NCI-H1105 (cell line): ENCODE data around the gene MS4A14.
A peak's percentile ranks its signal among the peaks of the same experiment; 100 is the strongest.
"Not testable (repeated sequence)": the region's sequence is repeated elsewhere in the genome, so short reads cannot be mapped to it uniquely, and the experiment has no call there.

Source experiments
- DNase-seq: peaks from one replicate; lab custom pipeline; 2025; lab: John Stamatoyannopoulos, UW

The MS4A14 gene, protein sequence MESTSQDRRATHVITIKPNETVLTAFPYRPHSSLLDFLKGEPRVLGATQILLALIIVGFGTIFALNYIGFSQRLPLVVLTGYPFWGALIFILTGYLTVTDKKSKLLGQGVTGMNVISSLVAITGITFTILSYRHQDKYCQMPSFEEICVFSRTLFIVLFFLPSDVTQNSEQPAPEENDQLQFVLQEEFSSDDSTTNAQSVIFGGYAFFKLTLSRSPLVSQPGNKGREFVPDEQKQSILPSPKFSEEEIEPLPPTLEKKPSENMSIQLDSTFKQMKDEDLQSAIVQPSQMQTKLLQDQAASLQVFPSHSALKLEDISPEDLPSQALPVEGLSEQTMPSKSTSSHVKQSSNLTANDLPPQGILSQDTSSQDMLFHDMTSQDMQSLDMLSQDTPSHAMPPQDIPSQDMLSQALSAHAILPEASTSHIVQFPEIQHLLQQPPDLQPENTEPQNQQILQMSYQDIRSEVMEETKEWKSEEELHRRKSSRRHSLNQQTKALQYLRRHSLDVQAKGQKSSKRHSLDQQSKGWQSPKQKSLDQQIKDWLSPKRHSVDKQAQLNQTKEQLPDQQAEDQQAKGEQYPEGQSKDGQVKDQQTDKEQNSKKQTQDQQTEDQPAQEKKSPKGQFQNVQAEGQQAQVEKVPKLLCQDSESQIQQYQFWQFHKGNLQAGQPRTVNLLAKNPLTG

DNA sequence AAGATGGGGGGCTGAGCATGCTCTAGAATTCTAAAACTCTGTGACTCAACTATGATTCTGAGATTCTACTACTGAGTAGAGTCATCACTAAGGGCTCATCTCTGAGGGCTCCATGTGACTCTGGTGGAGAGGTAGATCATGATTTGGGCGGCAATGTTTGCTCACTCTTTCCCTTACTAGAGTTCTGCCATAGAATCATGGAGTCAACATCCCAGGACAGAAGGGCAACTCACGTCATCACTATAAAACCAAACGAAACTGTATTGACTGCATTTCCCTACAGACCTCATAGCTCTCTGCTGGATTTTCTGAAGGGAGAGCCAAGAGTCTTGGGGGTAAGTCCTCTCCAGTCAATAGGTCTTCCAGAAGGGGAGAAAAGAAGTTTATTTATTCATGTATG, at the start of gene MS4A14:
TSS of gene MS4A14 (plus strand) at position 78 of the 400 bp plus-strand sequence. CDS start at position 198, 120 bp downstream.
- DNase-seq = no peak

DNA sequence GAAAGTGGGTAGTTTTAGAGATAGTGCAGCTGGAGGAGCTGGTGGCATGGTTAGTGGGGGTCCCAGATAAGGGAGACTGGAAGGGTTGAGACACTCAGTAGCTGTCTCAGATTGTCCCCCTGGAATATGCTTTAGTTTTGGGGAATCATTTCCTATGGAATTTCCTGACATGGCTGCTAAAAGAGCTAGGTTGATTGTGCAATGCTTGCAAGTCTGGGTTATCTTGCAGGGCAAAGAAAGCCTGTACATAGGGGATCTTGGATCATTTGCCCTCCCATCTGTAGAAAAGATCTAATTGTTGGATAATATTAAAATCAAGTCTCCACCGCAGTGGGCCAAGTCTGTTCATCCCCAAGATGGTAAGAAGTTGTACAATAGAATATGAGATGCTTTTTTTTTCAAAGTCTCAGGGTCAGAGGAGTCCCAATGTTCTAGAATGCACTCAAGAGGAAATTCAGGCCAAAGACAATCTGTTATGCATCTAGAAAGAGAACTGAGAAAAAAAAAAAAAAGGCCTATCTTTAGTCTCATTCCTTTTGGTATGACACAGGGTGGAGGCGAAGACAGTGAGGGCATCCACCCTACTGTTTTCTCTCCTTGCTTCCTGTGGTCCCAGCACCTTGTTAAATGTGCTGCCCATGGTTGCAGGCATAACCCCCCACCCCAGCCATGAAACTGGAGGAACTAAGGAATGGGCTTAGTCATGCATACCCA, 49.0 kb upstream of the MS4A14 start:
- no peak for DNase-seq

DNA sequence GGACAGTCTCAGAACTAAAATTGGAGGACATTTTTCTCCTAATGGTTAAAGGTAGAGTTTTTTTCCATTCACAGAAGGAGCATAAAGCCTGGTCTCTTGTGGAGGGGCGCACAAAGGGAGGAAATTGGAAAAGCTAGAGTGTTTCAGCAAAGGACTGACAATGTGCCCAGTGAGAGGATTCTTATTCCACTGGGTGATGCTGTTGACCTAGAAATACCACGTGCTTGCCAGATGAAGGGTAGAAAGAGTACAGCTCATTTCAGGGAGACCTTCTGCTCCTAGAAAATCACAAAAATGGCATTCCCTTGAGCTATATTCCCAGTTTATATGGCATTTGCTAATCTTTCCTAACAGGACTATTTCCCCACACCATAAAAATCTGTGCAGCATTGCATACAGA, 48.1 kb upstream of the MS4A14 start:
- no peak for DNase-seq

DNA sequence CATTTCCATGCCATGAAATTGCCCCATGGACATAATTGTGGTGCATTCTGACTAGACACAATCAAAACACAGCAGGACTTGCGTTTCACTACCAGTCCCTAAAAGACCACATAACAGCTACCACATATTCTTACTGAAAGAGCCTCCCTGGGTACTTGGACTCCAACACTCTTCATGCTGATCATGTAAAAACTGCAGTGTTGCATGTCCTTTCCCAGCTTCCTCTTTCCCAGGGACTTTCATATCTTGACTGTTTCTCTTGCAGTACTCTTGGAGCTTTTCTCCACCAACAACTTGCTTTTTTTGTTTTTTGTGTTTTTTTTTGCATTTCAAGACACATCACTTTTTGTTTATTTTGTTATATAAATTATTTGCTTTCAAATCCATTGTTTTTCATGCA, 46.3 kb upstream of the MS4A14 start:
- no peak for DNase-seq

DNA sequence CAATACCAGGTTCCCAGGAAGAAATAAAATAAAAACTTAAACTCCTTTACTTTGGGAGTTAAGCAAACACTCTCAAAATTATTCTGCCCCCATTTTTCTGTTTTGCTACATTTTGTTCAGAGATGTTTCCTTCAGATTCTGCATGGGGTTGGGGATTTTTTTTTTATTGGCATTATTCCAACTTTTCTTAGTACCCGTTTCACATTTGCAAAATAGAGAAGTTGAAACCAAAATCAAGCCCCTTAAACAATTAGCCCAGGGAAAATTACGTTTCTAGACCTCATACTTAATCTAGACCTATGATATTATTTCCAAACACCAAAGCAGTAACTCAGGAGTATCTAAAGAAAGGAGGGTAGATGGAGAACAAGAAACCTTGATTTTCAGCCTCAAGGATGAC, 38.5 kb upstream of the MS4A14 start:
- DNase-seq = no peak

DNA sequence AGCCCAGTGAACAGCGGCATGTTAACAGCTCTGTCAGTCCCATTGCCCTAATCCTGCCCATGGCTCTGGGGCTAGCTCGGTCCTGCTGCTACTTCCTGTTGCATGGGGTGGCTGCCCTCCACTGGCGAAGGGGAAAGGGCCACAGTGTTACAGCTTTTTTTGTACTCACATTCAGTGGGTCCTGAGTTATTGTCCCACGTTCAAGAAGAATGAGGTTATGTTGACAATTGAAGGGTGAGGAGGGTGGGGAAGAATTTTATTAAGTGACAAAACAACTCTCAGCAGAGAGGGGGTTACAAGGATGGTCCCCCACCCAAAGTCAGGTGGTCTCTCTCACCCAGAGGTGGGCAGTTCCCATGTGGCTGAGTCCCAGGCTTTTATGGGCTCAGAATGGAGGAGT, 35.6 kb upstream of the MS4A14 start:
- DNase-seq = no peak

DNA sequence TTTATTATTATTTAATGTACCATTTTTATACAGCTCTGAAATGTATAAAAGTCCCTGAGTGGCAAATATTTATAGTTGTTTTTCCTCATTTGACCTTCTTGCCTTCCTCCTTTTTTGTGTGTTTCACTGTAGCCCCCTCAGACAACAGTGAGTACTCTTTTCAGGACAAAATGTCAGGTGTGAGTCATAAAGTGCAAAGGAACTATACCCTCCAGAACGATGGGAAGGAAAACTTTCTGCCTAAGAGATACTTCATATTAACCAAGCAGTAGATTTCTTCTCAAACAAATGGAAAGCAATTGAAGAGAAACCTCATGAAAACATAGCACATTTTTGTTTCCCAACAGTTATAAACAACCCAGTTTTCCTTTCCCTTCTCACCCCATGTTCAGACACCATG, 34.0 kb upstream of the MS4A14 start:
- no peak for DNase-seq

DNA sequence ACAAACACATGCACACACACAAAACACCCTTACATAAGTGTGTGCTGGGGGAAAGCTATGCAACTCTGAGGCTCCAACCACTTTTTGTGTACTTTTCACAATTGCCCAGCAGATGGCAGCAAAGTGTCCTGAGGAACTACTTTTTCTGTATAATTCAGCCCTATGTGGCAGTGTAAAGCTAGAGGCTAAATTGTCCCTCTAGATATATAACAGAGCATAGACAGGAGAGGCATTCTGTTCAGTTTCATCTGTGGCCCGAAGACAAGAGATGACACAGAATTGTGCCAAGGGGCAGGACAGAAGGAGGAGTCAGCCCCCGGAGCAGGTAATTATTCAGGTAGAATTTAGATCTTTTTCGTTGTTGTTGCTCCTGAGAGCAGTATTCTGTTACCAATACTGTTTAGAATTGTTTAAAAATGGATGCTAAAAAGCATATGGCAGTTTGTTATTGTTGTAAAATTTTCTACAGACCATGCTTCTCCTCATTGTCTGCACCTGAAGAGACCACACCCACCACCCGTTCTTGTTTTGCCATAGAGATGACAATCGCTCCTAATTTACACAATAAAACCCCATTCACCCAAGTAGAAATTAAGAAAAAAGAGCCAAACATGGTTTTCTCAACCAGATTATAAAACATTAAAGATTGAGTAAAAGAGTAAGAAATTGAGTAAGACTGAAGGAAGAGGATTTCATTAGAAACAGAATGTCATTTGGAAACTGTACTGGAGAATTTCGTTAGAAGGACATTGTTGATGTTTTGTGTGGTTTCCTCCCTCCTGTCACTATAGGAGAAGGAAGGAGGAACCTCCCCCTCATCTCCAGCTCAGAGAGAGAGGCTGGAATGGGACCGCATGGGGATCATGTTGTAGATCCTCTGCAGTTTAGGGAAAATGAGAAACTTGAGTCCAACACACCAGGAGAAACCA, 32.5 kb upstream of the MS4A14 start:
- peak; percentile 67 for DNase-seq

DNA sequence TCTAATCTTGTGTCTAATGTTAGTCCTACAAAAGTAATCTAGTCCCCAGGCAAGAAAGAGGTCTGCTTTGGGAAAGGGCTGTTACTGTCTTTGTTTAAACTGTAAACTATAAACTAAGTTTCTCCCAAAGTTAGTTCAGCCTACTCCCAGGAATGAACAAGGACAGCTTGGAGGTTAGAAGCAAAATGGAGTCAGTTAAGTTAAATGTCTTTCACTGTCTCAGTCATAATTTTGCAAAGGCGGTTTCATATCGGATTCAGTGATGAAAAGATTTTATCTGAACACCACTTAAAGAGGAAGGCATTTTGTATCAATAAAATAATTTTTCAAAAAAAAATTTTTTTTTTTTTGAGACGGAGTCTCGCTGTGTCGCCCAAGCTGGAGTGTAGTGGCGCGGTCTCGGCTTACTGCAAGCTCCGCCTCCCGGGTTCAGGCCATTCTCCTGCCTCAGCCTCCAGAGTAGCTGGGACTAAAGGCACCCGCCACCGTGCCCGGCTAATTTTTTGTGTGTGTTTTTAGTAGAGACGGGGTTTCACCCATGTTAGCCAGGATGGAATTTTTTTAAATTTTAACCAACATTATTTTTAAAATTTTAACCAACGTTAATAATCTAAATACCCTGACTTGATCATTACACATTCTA, 29.9 kb upstream of the MS4A14 start:
- DNase-seq = not testable (repeated sequence)

DNA sequence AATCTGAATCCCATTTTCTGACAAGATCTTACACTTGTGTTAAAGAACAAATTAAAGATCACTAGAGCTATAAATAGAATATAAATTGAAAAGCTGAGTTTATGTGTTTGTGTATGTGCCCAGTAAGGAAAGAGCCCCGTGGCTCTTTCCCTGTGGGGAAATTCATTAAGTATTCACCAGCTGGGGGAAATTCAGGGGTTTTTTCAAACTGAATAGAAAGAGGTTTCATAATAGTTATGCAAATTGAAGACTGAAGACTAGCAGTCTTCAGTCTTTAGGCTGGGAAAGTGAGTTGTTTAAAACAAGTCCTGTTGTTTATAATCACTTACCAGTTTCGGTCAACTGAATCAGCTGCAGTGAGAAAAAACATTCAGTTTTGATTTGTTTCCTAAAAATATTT, 29.2 kb upstream of the MS4A14 start:
- no peak for DNase-seq

DNA sequence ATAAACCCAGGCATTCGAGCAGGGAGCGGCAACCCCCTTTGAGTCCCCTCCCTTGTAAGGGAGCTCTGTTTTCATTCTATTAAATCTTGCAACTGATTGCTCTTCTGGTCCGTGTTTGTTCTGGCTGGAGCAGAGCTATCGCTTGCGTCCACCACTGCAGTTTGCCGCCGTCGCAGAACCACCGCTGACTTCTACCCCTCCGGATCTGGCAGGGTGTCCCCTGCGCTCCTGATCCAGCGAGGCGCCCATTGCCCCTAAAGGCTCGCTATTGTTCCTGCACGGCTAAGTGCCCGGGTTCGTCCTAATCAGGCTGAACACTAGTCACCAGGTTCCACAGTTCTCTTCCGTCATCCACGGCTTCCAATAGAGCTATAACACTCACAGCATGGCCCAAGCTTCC, 28.4 kb upstream of the MS4A14 start:
- DNase-seq = no peak

DNA sequence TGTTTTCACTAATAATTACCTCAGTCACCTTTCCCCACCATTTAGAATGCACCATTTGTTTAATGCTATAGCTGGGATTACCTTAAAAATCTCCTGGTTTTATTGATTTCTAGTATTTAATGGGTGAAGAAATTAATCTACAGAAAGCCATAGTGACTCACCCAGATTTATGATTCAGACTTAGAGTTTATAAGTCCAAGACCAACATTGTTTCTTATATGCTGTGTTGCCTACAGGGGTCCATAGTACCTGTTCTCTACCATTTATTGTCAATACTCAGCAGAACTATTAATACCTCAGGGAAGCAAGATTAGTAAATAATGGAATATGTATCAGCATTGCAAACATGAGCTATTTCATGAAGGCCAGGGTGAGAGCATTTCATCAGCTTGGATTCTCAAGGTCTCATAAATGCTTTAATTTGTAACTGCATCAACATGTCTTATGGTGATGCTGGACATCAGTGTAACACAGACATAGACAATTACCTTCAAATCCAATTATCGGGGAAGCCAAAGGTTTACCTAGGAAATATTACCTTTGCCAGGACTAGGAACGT, 25.9 kb upstream of the MS4A14 start:
- no peak for DNase-seq

DNA sequence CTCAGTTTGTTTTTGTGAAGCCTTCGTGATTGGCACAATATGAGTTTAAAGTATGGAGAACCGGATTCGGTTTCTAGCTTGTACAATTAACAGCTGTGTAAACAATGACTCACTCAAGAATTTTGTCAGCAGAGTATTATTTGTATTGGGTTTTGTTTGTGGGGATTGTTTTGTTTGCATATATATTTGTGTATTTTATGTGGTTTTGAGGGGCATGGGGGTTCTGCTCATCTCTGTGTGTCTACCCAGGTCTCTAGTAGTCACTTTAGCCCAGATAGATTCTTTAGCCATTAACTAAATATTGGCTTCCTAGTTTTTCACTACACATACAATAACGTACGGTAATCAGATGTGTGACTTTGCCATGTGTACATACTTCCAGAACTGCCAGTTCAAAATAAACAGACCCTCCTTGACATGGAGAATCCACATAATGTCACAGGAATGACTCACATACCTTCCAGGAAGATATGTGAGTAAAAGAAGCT, 25.4 kb upstream of the MS4A14 start:
- peak; percentile 88 for DNase-seq

DNA sequence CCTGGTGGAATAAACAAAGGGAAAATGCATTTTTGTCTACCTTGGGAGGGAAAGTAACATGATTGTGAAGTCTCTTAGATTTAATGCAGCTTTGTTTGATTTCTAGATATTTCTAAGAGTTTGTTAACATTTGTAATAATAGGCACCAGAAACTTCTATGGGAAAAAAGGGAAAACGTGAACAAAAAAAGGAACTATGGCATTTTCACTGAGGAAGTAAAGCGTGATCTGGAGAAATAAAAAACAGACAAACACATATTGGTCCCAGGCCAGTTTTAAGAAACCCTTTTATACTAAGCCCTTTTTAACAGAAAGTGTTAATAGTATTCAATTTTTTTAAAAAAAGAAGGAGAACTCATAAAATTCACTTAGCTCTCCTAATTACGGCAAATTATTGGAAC, 24.9 kb upstream of the MS4A14 start:
- DNase-seq = no peak

DNA sequence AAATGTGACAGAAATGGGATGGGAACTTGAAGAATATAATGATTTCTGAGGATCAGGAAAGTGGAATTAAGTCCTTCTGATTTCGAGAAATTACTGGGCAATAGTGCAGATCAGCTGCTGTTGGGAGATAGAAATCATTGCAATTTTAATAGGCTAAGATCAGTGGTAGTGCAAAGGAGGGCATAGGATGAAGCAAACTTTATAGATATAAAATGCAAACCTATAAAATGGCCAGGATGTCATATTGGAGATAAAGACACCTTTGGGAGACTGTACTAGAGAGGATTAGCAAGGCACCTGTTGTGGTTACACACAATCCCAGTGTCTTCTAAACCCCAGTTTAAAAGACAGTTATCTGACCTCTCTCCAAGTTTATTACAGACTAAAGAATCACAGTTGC, 24.4 kb upstream of the MS4A14 start:
- no peak for DNase-seq

DNA sequence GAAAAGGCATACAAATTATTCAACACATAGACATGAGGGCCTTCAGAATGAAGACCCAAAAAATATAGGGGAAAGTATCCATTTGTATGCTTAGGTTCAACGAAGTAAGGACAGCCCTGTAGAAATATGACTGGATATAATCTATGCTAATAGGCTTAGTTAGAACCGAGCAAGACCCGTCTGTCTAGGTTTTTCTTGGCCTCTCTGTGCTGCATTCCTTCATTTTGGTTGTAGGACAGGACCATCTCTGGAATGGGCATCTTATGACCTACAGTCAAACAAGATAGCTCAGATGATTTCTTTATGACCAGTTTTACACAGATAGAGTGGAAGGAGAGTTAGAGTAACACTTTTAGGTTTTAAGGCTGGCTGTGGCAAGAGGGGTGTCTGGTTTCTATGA, 23.5 kb upstream of the MS4A14 start:
- DNase-seq = no peak

DNA sequence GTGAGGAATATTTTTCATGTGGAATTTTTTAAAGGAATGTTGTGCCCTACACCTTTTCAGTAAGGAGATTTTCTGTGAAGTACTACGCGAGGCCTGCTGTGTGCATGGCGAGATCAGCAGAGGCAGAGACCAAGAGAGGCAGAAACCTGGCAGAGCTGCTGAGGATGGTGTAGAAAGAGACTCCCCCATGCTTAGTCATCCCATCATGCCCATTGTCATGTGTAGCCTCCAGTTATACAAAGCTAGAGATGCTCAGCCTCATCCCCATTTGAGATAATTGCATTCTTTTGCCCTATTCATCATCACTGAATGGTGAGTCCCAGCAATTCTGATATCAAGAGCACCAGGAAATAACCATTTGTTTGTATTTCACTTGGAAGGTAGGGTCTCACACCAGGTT, 20.9 kb upstream of the MS4A14 start:
- DNase-seq = no peak

DNA sequence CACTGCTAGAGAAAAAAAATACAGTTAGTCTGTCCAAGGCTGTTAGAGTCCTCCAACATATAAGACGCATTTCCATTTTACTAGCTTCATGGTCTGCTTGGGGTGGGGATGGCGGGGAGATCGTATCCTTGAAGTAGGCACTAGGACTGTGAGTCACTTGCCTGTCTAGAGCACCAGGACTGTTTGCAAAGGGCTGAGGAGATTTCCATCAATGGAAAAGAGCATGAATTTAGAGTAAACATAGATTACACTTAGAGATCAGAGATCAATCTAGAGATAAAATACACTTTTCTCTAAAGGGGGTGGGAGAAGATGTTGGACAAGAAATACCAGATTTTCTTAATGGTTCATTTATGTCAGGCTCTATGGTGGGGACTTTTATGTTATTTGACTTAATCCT, 19.7 kb upstream of the MS4A14 start:
- DNase-seq = no peak

DNA sequence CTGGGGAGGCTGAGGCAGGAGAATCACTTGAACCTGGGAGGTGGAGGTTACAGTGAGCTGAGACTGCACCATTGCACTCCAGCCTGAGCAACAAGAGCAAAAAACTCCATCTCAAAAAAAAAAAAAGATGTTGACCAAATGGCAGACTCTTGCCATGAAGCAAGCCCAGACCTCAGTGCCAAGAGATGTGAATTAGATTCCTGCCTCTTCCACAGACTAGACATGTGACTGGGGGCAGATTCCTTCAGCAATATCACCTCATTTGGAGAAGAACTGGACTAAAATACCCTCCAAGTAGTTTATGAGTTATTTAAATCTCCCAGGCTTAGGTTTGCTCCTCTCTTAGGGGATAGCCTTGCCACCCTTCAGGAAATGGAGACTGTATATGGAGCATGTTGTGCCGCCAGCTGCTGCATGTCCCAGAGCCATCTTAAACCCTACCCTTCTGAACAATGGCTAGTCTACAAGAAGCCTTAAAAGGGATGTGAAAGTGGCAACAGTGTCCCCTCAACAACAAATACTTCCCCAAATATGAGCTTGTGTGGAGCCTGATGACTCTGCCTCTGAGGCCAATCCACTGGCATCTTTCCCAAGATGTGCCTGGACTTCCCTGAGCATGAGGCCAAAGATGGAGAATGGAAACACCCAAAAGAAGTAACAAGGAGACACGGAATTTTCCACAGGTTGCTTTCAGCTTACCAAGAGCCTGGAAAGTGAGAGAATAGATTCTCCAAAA, 18.7 kb upstream of the MS4A14 start:
- DNase-seq = no peak

DNA sequence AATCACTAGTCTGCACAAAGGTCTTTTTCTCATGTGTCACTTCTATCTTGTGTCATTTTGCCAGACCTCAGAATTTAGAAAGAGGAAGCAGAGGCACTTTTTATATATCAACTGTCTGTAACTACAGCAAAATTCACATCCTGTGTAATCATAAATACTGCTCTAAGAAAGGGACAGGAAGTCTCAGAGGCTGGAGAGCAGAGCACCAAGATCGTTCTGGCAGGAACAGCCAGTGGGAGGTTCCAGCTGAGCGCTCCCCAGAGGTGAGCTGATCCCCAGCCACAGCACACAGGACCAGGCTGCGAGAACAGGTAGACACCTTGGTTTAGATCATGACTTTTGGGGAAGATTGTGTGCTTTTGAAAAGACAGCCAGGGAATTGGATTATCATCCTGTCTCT, 17.9 kb upstream of the MS4A14 start, which contains the start of gene MS4A7:
TSS of gene MS4A7 (plus strand) at position 179 of the 400 bp plus-strand sequence. CDS start 4,610 bp downstream, outside the sequence.
- no peak for DNase-seq
